GM18499 (cell line): ENCODE measurements around the gene ZNF414.
"Not testable (repeated sequence)": the region's sequence is repeated elsewhere in the genome, so short reads cannot be mapped to it uniquely, and the experiment has no call there.

Source experiments
- ATAC-seq: cut with Tn5 transposase; IDR thresholded peaks from one replicate; pipeline ENCODE4 v1.9.1; 2021; ENCODE audit warnings: moderate number of reproducible peaks; ENCODE audit not compliant: insufficient read depth, unreplicated experiment

Gene ZNF414

GRCh38 chr19:8519388-8519787 is 5.4 kb upstream of the ZNF414 start:
- no peak for ATAC-seq

DNA sequence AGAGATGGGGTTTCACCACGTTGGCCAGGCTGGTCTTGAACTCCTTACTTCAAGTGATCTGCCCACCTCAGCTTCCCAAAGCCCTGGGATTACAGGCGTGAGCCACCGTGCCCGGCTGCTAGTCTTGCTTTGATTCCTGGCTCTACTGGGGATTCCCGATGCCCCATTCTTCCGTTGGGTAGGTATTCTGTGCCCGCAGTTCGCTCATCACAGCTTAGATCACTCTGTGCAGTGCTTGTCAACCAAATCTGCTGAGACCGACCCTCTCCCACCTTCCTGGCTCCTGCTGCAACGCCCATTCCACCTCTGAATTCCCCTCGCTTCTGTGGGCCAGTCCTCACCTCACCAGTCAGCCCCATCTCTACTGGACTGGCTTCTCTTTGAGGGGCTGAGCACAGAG is 4.6 kb upstream of the ZNF414 start:
- no peak for ATAC-seq

DNA sequence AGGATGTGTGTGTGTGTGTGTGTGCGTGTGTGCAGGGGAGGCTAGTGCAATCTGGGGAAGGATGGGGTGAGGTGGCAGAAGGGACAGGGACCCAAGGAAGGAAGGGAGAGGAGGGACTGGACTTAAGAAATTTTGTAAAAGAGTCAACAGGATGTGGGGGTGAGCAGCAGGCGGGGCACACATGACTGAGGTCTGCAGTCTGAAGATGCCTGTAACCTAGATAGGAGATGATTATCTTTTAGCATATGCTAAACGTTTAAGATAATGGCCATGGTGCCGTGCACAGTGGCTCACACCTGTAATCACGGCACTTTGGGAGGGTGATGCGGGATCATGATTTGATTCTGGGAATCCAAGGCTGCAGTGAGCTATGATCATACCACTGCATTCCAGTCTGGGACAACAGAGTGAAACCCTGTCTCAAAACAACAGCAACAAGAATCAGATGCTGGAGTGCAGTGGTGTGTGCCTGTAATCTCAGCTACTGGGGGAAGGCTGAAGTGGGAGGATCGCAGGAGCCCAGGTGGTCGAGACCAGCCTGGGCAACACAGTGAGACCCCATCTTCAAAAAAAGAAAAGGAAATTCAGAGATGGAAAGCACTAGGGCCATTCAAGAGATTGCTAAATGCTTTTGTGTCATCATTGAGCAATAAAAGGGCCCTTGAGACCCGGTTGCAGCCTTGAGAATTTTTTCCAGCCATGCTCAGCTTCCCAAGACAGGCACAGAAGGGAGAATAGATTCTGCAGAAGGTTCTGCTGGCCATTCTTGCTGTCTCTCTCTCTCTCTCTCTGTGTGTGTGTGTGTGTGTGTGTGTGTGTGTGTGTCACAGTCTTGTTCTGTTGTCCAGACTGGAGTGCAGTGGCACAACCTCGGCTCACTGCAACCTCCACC is 3.8 kb upstream of the ZNF414 start:
- ATAC-seq: no peak

DNA sequence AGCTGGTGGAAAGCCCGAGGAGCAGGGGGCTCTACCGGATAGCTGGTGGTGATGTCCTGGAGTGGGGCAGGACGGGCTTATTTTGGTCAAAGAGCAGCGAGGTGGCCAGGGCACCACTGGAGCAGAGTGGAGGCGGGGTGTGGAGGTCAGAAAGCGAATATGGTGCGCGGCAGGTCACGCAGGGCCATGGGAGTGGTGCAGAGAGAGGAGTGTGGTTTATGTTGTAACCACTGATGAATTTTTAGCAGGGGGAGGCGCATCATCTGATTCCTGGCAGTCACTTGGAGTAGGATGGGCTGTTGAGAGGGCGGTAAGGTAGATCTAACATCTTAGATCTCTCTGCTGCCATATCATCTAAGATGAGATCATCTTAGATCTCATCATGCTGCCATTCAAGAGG is 1.4 kb upstream of the ZNF414 start:
- no peak for ATAC-seq

DNA sequence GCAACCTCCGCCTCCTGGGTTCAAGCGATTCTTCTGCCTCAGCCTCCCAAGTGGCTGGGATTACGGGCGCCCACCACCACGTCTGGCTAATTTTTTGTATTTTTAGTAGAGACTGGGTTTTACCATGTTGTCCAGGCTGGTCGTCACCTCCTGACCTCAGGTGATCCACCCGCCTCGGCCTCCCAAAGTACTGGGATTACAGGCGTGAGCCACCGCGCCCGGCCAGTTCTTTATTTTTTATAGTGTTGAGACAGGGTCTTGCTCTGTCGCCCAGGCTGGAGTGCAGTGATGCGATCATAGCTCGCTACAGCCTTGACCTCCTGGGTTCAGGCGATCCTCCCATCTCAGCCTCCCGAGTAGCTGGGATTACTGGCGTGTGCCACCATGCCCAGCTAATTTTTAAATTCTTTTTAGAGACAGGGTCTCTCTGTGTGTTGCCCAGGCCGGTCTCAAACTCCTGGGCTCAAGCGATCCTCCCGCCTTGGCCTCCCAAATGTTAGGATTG is 590 bp upstream of the ZNF414 start:
- ATAC-seq: not testable (repeated sequence)

GRCh38 chr19:8513036-8513686 is 806 bp downstream of the ZNF414 start:
- ATAC-seq: no peak

DNA sequence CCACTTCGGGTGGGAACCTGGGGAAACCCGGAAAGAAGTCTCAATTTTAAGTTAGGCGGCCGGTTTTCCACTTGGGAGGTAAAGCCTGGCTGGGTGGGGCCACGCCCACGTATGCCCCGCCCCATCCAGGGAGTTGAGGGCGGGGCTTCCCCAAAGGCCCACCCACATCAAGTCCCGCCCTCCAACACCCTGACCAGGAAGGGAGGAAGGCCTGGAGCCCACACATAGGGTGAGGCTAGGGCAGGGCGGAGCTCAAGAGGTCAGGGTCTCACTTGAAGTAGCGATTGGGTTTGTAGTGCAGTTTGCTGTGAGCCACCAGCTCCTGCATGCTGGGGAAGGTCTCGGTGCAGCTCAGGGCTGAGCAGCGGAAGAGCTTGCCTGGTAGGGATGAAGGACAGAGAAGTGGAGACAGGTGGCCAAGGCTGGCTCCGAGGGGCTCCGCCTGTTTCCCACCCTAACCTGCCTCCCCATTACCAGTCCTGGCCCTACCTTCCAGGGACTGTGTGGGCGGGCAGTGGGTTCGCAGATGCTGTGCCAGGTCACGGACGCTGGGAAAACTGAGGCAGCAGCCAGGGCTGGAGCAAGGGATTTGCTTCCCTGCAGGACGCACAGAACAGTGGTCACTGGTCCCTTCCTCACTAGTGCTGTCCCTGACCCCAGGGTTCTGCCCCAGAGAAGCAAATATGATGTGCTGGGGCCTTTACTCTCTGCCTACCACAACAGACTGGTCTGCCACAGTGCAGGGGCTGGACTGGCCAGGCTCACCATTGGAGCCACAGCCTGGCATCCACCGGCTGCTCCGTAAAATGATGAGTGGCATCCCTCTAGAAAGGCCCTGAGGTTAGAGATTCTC is 1.6 kb downstream of the ZNF414 start:
- no peak for ATAC-seq

- ATAC-seq: no peak
Observed at GRCh38 chr19:8511573-8512101, 2.3 kb downstream of the ZNF414 start.

DNA sequence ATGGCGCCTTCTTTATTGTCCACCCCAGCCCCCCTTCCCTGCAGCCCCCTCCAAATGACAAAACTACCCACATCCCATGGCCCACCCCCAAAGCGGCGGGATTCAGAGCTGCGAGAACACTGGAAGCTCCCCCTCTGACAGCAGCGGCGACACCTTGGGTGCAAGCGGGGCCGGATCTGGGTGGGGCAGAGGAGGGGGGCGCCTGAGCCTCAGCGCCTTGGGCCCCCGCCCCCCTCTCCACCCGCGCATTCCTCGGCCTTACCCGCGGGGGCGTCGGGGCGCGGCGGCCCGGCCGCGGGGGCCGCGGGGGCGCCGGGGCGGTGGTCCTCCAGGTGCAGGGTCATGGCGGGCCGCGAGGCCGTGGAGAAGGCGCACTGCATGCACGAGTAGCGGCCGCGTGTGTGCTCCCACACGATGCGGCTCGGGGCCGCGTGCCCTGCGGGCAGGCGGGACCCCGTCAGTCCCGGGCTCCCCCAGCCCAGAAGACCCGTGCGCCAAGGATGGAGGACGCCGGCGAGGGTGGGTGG is 3.3 kb downstream of the ZNF414 start:
- ATAC-seq: no peak

DNA sequence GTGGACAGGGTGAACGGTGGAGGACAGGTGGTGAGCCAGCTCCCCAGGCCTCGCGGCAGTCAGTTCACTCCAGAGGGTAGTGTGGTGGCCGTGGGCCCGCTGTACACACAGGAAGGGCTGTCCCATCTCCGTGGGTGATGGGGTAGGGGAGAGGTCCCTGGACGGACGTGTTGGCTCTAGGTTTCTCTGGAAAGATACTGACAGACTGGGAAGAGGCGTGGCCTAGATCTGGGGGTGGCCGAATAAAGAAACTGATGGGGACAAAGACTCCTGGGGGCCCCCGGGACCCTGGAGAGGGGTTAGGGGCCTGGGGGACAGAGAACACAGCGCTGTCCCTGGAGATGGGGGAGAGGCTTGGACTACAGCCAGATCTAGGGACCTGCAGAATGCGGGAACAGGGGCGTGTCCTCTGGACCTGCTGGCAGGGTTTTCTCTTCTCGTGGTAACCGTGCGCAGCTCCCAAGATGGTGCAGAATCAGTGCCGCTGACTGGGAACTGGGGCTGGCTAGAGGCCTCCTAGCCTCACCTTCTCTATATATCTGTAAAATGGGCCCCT is 7.5 kb downstream of the ZNF414 start:
- ATAC-seq: no peak

- no peak for ATAC-seq
Observed at GRCh38 chr19:8505680-8506401, 8.1 kb downstream of the ZNF414 start.

DNA sequence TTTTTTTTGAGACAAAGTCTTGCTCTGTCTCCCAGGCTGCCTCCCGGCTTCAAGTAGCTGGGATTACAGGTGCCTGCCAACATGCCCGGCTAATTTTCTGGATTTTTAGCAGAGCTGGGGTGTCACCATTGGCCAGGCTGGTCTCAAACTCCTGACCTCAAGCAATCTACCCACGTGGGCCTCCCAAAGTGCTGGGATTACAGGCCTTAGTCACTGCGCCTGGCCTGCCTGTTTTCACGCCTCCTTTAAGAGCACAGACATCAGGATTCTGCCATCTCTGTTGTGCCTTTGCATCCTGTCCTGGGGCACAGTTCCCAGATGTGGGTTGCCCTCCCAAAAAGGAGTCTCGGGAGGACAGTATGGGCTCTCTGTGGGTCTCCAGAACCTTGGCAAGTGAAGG is 9.0 kb downstream of the ZNF414 start:
- ATAC-seq: no peak

DNA sequence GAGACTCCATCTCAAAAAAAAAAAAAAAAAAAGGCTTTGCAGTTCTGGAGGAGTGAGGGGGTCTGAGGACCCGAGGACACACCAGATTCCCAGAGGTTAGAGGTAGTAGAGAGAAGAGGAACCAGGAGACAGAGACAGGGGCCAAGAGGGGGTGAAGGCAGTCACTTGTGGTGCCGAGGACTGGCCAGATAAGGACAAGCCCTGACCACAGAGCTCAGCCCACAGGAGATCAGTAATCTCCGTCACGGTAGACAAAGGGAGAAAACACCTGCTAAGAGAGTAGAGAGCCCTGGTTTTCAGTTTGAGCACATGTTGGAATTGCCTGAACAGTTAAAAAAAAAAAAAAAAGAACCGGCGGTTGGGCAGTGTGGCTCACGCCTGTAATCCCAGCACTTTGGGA is 9.8 kb downstream of the ZNF414 start:
- no peak for ATAC-seq

GRCh38 chr19:8503510-8503909 is 10.5 kb downstream of the ZNF414 start:
- ATAC-seq: no peak

DNA sequence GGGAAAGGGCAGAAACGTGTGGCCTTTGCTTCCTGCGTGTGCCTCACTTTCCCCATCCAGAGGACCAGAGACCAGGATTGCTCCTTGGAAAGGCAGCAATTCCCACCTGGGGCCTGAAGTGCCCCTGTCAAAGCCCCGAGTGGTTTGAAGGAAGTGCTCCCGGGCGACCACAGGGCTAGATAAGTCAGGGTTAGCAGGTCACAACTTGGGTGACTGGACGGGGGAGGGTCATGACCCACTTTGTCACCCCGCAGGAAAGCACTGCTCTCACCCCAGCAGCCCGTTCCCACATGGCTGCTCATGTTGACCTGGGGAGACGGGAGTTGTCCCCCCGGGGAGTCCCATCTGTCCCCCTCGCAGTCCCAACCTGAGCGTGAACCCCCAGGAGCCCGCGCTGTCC is 12.0 kb downstream of the ZNF414 start:
- no peak for ATAC-seq

DNA sequence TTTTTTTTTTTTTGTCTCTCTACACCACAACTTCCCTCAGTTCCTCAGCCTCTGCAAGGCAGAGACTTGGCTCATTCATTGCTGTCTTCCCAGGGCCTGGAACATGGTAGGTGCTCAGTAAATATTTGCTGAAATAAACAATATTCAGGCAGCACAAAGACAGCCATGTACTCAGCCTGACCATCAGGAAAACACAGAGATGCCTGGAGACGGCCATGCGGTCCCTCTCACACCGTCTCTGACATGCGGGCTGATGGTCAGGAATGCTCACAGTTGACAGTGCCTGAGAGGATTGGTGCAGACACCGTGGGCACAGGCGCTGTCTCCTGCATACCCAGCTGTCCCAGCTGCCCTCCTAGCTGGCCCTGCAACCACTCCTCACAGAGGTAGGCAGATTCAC is 12.5 kb downstream of the ZNF414 start:
- ATAC-seq: no peak

DNA sequence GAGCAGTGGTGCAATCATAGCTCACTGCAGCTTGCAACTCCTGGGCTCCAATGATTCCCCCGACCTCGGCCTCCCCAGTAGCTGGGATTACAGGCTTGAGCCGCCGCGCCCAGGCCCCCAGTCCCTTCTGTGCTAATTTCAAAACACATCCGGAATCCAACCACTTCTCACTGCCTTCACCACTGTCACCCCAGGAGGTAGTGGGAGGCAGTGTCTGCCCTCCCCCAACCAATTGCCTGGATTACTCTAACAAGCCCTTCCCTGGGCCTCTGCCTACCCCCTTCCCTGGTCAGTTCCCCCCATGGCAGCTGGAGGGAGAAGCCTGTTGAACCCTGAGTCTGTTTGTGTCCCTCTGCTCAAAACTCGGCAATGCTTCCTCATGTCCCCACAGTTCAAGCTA is 13.8 kb downstream of the ZNF414 start:
- no peak for ATAC-seq

GRCh38 chr19:8499048-8499833 is 14.7 kb downstream of the ZNF414 start:
- ATAC-seq: no peak

DNA sequence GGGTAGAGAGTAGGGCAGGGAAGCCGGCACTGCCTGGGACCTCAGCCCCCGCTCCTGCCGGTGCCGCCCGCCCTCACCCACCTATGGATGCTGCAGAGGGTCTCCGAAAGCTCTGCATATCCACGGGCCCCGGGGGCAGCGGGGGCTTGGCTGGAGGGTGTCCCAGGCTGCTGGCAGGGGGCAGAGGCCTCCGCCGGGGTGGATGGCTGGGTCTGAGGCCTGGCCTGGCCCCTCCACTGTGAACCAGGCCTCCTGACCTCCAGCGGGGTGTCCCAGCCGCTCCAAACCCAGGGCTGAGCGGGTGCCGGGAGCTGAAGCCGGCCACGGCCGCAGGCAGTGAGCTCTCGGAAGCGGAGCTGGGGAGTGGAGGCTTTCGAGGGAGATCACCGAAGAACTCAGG is 15.7 kb downstream of the ZNF414 start:
- ATAC-seq: no peak
